Endothelial cell of hepatic sinusoid (primary cell): Measurements from ENCODE around the gene FXYD7.
"Not testable (repeated sequence)": the region's sequence is repeated elsewhere in the genome, so short reads cannot be mapped to it uniquely, and the experiment has no call there.

Experiments used
- in situ Hi-C: cut with HindIII; loops from 2 replicates; pipeline ENCODE4 v1.10.0; 2017; ENCODE audit warnings: low sequenced_read_pairs

The FXYD7 gene

DNA sequence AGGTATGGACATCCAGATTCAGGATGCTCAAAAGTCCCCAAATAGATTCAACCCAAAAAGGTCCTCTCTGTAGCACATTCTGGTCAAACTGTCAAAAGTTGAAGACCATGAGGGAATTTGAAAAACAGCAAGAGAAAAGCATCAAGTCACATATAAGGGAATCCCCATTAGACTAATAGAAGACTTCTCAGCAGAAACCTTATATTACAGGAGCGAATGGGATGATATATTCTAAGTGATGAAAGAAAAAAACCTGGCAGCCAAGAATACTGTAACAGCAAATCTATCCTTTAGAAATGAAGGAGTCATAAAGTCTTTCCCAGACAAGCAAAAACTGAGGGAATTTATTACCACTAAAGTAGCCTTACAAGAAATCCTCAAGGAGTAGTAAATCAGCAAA lies 41.2 kb downstream of the FXYD7 start:
- in situ Hi-C loops: loop anchor here (5.0 kb wide), 1 partner anchor 38 kb away; no protein-coding TSS in a partner anchor

DNA sequence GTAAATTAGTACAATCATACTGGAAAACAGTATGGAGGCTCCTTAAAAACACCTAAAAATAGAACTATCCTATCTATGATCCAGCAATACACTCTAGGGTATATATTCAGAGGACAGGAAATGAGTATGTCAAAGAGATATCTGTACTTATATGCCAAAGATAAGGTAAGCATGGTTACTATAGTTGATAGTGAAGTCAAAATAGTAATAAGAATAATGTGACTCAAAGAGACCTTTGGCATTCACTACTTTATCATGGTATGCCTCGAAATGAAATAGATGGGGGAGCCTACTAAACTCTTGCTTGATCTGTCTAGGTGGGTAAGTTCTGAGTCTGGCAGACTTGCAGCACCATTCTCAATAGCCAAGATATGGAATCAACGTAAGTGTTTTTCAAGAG lies 41.8 kb downstream of the FXYD7 start:
- in situ Hi-C loops: loop anchor here (5.0 kb wide), 1 partner anchor 37 kb away; no protein-coding TSS in a partner anchor

DNA sequence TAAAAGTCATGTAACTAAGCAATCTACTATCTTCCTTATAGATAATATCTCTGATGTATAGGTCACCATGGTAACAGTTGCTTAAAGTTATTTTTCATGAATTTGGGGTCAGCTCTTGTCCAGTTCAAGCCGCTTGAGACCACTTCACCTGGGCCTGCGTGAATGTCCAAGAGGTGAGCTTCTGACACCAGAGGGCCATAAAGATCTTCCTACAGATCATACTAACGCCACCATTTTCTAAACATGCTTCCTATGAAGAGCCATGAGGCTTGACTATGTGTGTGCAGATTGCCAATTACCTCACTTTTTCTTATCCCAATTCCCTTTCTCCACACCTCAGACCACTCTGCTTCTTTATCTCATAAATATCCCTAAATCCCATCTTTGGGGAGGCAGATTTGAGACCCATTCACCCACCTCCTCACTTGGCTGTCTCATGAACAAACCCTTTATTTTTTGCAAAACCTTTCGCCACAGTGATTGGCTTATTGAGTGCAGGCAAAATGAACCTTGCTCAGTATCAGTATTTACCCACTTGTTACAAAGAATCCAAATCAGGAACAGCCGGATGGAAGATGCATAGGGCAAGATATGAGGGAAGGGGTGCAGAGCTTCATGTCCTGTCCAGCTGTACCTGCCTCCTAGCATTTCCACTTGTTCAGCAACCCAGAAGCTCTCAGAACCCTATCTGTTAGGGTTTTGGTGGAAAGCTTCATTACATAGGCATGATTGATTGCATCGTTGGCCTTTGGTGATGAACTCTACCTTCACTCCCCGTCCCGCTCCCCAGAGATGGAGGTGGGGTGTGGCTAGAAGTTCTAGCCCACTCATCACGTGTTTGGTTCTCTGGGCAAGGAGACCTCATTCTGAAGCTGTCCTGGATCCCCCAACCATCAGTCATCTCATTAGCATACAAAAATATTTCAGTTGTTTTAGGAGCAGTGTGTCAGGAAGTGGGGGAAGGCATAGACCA lies 51.2 kb downstream of the FXYD7 start:
- in situ Hi-C loops: no loop called here

DNA sequence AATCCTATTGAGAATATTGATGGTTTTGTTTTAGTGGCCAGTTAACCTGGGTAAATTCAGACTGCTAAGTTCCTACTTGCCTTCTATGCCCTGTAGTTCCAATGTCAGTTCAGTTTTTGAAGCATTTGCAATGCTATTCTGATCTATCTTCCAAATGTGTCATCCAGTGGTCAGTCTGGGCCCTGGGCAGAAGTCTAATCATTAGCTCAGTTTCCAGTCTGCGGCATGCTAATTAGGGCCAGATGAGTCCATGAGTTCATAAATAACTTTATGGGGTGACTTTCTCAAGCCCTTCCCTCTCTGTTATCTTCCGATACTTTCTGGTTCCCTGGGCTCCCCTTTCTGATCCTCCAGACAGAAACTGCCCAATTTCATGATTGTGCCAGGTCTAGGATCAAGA lies 52.8 kb downstream of the FXYD7 start:
- in situ Hi-C loops: no loop called here

DNA sequence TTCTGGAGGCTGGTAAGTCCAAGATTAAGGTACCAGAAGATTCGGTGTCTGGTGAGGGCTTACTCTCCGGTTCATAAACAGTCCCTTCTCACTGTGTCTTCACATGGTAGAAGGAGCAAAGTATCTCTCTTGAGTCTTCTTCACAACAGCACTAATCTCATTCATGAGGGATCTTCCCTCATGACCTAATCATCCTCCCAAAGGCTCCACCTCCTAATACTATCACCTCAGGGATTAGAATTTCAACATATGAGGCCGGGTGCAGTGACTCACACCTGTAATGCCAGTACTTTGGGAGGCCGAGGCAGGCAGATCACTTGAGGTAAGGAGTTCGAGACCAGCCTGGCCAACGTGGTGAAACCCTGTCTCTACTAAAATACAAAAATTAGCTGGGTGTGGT lies 53.8 kb downstream of the FXYD7 start:
- in situ Hi-C loops: not testable (repeated sequence)

DNA sequence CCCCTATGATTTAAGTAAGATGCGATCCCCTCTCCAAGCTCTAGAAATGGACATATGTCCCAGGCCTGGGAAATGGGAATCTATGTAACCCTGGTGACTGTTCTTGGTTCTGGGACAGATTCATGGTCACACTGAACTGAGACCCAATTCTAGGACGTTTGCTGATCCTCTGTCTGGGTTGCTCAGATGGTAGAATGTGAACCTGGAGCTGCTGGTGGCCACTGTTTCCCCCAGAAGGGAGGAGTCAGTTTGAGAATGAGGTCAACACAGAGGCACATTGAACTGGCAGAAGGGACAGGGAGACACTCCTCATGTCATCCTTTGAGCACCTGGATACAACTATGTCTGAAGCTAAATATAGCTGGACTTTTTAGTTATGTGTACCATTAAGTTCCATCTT lies 56.4 kb downstream of the FXYD7 start:
- in situ Hi-C loops: no loop called here

DNA sequence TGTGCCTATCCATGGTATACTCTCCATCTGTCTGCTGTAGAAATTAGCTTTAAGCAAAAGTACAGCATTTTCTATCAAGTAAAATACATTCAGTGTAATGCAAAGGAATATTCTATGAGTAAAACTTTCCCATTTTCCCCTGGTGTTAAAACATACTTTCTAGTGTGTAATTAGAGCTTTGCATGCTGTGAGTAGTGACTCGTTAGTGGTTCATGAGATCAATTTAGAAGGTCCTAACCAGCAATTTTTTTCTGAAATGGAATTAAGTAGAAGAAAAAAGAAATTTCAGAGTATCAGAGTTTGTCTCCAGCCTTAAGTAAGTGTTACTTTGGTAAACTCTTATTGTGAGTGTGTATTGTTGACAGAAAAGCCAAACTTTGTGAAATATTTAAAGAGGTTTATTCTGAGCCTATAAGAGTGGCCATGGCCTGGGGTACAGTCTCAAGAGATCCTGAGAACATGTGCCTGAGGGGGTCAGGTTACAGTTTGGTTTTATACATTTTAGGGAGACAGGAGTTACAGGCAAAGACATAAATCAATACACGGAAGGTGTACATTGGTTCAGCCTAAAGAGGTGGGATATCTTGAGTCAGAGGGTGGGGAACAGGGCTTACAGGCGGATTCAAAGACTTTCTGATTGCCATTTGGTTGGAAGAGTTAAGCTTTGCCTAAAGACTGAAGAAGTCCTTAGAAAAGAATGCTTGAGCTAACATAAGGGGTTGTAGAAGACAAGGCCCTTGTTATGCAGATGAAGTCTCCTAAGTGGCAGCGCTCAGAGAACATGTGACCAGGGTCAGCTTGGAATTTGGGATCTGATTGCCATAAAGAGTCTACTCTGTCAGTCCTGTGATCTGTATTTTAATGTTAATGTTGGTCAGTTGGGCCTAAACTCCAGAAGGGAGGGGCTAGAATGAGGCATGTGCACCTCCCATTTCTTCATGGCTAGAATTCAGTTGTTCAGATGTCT lies 60.0 kb downstream of the FXYD7 start:
- in situ Hi-C loops: no loop called here
